Heart right ventricle (tissue), 16 donors: ENCODE results near the gene CACNA2D2. TPM values are rescaled to one million over a fixed set of nuclear protein-coding genes. Genes with fewer than 3 reads are reported as not detected.

Experiments
- ATAC-seq, 8 donors: fragments of 200-7000 bp; cut with Tn5 transposase; one replicate each; pipeline ENCODE4 v1.9.1; 2020; ENCODE audit warnings: mild to moderate bottlenecking in 8 of 8, moderate library complexity in 8 of 8, moderate number of reproducible peaks in 1 of 8
- DNase-seq, 2 donors: peaks; one replicate each; pipeline ENCODE4 v3.0.0-alpha.2; 2020
- H3K27ac ChIP-seq, 10 donors: fragments of 200-600 bp; sonication (generic) in 2 of 10; one replicate each; pipeline versions ENCODE4 v1.5.0 to v1.8.0; 2020 to 2022; ENCODE audit warnings: mild to moderate bottlenecking in 3 of 10
- H3K27me3 ChIP-seq, 7 donors: fragments of 200-600 bp; one replicate each; pipeline ENCODE4 v1.8.0; 2021 to 2022; ENCODE audit warnings: mild to moderate bottlenecking in 2 of 7
- H3K36me3 ChIP-seq, 9 donors: fragments of 200-600 bp; sonication (generic) in 1 of 9; one replicate each; pipeline versions ENCODE4 v1.5.0 to v1.8.0; 2020 to 2022; ENCODE audit warnings: mild to moderate bottlenecking in 2 of 9
- H3K4me1 ChIP-seq, 9 donors: fragments of 200-600 bp; sonication (generic) in 1 of 9; one replicate each; pipeline versions ENCODE4 v1.5.0 to v1.8.0; 2020 to 2022; ENCODE audit warnings: mild to moderate bottlenecking in 4 of 9
- H3K4me3 ChIP-seq, 10 donors: fragments of 200-600 bp; sonication (generic) in 2 of 10; one replicate each; pipeline versions ENCODE4 v1.5.0 to v1.8.0; 2020 to 2022; ENCODE audit warnings: mild to moderate bottlenecking in 7 of 10, moderate library complexity in 2 of 10
- H3K9me3 ChIP-seq, 11 donors: fragments of 200-600 bp in 10 of 11; sonication (generic) in 2 of 11; one replicate each; pipeline versions ENCODE4 v1.5.0 to v1.8.0; 2013 to 2022; ENCODE audit warnings: mild to moderate bottlenecking in 2 of 11, control low read depth in 1 of 11, moderate library complexity in 1 of 11
- CTCF ChIP-seq, 9 donors: fragments of 200-600 bp; sonication (generic) in 2 of 9; IDR thresholded peaks; one replicate each; pipeline versions ENCODE4 v1.5.0 to v1.8.0; 2021 to 2022; ENCODE audit warnings: antibody characterized with exemption in 9 of 9, mild to moderate bottlenecking in 5 of 9, moderate library complexity in 1 of 9
- WGBS, 2 donors: extraction: QIAGEN DNeasy Blood & Tissue Kit; methylation state at CpG; one replicate each; pipeline ENCODE4 v1.1.7; 2013; ENCODE audit warnings: inconsistent platforms in 1 of 2; 5-methylcytosine and 5-hydroxymethylcytosine counted together
- intact Hi-C, 10 donors: fragments of 100-400 bp; cut with DNase I; formaldehyde crosslinking; loops; one replicate each; pipeline versions ENCODE4 v1.11.1 to v1.14.2; 2022
- polyA plus RNA-seq, 2 donors: library from polyadenylated mRNA; stranded (reverse); fragments of 200-250 nt; gene quantifications; one replicate each; pipeline ENCODE4 v1.2.3, GENCODE V29; 2013
- total RNA-seq, 10 donors: library from RNA; stranded (reverse); fragmentation: NEBNext Ultra II Directional in 3 of 10; extraction: Animal tissue kit (Norgen Biotek cat#: 25700) in 3 of 10; gene quantifications; one replicate each; pipeline versions ENCODE4 v1.2.1 to v1.2.4, GENCODE V29; 2021 to 2023
- donor health status: Arrhythmogenic right ventricular cardiomyopathy.
- donor health status: ischemic (EF 13 %, LVEDD 7.1; RV severe dilation, severe dysfunction).
- donor health status: healthy with polysubstance abuse.
- donor health status: DM: no; HTN: yes; CAD: no.
- donor health status: DM: no; HTN: no; CAD: no.
- donor health status: ischemic (EF 25% LVEDD 6.9; RV normal size, moderate dysfunction).
- donor health status: ischemic (EF 25% LVEDD 5.7; RV mildly dilated, moderate dysfunction).
- donor health status: healthy.
- donor health status: DM: yes; HTN: yes; CAD: no.
- donor health status: Ischemic cardiomyopathy.
- donor health status: ischemic (EF 35%, LVEDD 5.7; RV mildly dilated, moderate dysfunction).
- donor health status: nonischemic (EF 11% LVEDD 7.7; RV severe dilation, severe dysfunction).
- donor health status: DM: yes; HTN: yes; CAD: no.
- donor health status: PGD.
- donor health status: ischemic (EF 29% LVEDD 5.4; RV normal size, mild dysfunction).
- donor health status: nonischemic (EF 23%, LVEDD 6.1; RV moderate dilation, normal function).

The CACNA2D2 gene
- total and polyA plus RNA-seq, 12 donors: 0.42 to 3.9 (median 2.4) TPM

GRCh38 chr3:50327943-50328691 lies 175.3 kb downstream of the CACNA2D2 start, which contains the start of gene TUSC2:
Gene TUSC2, minus strand, starts transcription at chr3:50328223. Its CDS starts 124 bp downstream, at chr3:50328099.
- ATAC-seq (peak; percentile 72 to 88 (median 84)), DNase-seq (peak; percentile 97)
- WGBS, 2 donors: 3% methylated on average over 55 of the region's 55 CpGs
- intact Hi-C loops: loop anchor here in 1 of 10 donors (10.0 kb wide), 1 partner anchor 63 kb away; the partner anchor contains the start of gene SEMA3B
- H3K4me1 ChIP-seq: peaks cover 17 to 65% (median 55%) of the 10 kb centered on the region in 9 donors
- peaks cover 8 to 61% (median 40%) of the 10 kb centered on the region in 9 donors for H3K36me3 ChIP-seq
- no peaks in the 10 kb centered on the region for H3K9me3 ChIP-seq
- peak within 1 kb of the TSS; percentile 76 to 97 (median 90) for H3K4me3 ChIP-seq
- TF ChIP-seq CTCF (IDR thresholded peaks at IDR 0.05): no peak
- H3K27me3 ChIP-seq: no peaks in the 10 kb centered on the region
- H3K27ac ChIP-seq: peak within 1 kb of the TSS; percentile 50 to 93 (median 90)

- Histone ChIP-seq H3K36me3 (peaks cover 8 to 56% (median 34%) of the 10 kb centered on the region in 9 donors), H3K9me3 (no peaks in the 10 kb centered on the region), H3K4me3 (peak overlapping the region; percentile 76 to 97 (median 90)), H3K27ac (peak overlapping the region in 7 of 10 donors; percentile 79 to 93 (median 91)), H3K27me3 (no peaks in the 10 kb centered on the region), H3K4me1 (peaks cover 19 to 65% (median 55%) of the 10 kb centered on the region in 9 donors)
- WGBS, 2 donors: 62 to 67% methylated on average over 4 of the region's 4 CpGs
- DNase-seq: no peak
- no peak for TF ChIP-seq CTCF (IDR thresholded peaks at IDR 0.05)
- intact Hi-C loops: loop anchor here in 1 of 10 donors (10.0 kb wide), 1 partner anchor 62 kb away; the partner anchor contains the start of gene SEMA3B
- no peak for ATAC-seq
These were observed 176.3 kb downstream of the CACNA2D2 start for GRCh38 chr3:50327129-50327528.

GRCh38 chr3:50326182-50326541 lies 177.3 kb downstream of the CACNA2D2 start:
- Histone ChIP-seq H3K4me1 (peaks cover 21 to 68% (median 54%) of the 10 kb centered on the region in 9 donors), H3K9me3 (no peaks in the 10 kb centered on the region), H3K4me3 (no peak overlapping the region), H3K36me3 (peaks cover 3 to 46% (median 24%) of the 10 kb centered on the region in 9 donors), H3K27ac (peak overlapping the region in 6 of 10 donors; percentile 40 to 99 (median 95)), H3K27me3 (no peaks in the 10 kb centered on the region)
- TF ChIP-seq CTCF (IDR thresholded peaks at IDR 0.05): no peak
- intact Hi-C loops: loop anchor here in 1 of 10 donors (10.0 kb wide), 1 partner anchor 61 kb away; the partner anchor contains the start of gene SEMA3B
- ATAC-seq (no peak), DNase-seq (no peak)
- WGBS, 2 donors: 92 to 94% methylated on average over 8 of the region's 8 CpGs

- Histone ChIP-seq H3K27ac (peak overlapping the region; percentile 40 to 99 (median 96)), H3K36me3 (peaks cover 0 to 41% (median 19%) of the 10 kb centered on the region in 9 donors), H3K9me3 (no peaks in the 10 kb centered on the region), H3K4me1 (peaks cover 21 to 70% (median 55%) of the 10 kb centered on the region in 9 donors), H3K27me3 (no peaks in the 10 kb centered on the region), H3K4me3 (no peak overlapping the region)
- ATAC-seq: no peak
- intact Hi-C loops: loop anchor here in 3 of 10 donors (2.0 to 10.0 kb wide), 3 partner anchors 51 to 99 kb away; partner anchors contain the start of gene SEMA3B (in 1 of the 3)
- TF ChIP-seq CTCF (IDR thresholded peaks at IDR 0.05): no peak
- WGBS, 2 donors: 88 to 95% methylated on average over 11 of the region's 11 CpGs
- no peak for DNase-seq
These were observed 177.8 kb downstream of the CACNA2D2 start for GRCh38 chr3:50325497-50326181.
